Prostate gland (tissue), 1 donor: ENCODE data around the gene RPUSD3.

ENCODE experiments used
- POLR2A ChIP-seq: fragments of 450-650 bp; IDR thresholded peaks from one replicate; pipeline ENCODE4 v1.6.1; 2016; ENCODE audit warnings: antibody characterized with exemption, mild to moderate bottlenecking
- POLR2AphosphoS5 ChIP-seq: sonication (generic); formaldehyde crosslinking; IDR thresholded peaks from one replicate; pipeline ENCODE4 v1.6.1; 2017; ENCODE audit warnings: antibody characterized with exemption

GRCh38 chr3:9881441-9881840 lies 37.6 kb upstream of the RPUSD3 start:
- TF ChIP-seq POLR2A, result no peak
- TF ChIP-seq POLR2AphosphoS5, result no peak
